Fibroblast of skin of left quadriceps (primary cell): ENCODE data around the gene ZBTB7C.
"Not testable (repeated sequence)": the region's sequence is repeated elsewhere in the genome, so short reads cannot be mapped to it uniquely, and the experiment has no call there.

Experiments
- DNase-seq, 2 experiments: peaks; one replicate each; pipeline ENCODE4 v3.0.0-alpha.2; 2013; ENCODE audit warnings: low read depth in 2 of 2

The ZBTB7C gene

DNA sequence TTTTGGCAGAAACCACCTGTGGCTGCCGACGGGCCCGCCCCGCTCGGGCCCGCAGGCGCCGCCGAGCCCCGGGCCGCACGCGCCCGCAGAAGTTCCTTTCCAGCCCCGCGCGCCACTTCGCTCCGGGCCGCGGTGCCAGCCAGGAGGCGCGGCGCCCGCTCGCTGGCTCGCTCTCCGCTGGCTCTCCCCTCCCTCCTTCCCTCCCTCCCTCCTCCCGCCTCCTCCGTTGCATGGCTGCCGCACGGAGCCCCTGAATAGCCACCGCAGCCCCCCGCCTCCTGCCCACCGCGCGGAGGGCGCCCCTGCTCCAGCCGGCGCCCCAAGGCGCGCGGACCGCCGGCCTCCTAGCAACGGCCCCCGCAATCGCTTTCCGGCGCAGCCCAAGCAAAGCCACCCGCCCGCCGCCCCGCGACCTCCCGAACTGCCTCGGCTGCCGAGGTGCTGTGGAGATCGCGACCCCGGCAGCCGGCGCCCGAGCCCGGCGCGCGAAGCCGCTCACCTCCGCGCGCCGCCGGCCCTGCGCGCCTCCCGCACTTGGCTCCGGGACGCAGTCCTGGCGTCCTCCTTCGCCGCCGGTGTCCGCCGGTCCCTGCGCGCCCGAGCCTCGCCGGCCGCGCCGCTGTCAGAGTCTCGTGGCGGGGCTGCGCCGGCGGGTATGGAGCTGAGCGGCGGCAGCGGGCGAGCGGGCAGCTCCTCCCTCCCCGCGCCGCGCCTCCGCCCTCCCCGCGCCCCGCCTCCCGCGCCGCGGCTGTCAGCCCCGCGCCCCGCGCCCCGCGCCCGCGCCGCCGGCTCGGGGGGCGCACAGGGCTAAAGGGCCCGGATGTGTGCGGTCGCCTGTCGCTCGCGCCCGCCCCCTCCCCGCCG, at the start of gene ZBTB7C:
Gene ZBTB7C (minus strand): TSS at position 657 of the 864 bp plus-strand sequence.
- no peak for DNase-seq

DNA sequence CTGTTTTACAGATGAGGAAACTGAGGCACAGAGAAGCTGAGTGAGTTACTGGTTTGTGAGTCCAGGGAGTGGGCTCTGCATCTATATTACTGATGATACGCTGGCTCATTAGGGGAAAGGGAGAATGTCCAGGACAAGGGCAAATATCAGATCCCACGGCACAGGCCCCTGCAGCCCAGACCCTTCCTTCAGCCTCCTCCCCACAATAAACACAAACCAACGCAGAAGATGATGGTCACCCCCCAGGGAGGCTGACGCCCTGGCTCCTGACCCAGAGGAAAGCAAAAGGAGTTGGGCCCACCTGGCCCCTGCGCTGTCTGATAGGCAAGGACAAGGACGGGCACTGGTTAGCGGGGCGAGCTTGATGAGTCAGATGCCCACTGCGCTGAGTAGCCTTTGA, 47.7 kb upstream of the ZBTB7C start:
- DNase-seq = no peak

DNA sequence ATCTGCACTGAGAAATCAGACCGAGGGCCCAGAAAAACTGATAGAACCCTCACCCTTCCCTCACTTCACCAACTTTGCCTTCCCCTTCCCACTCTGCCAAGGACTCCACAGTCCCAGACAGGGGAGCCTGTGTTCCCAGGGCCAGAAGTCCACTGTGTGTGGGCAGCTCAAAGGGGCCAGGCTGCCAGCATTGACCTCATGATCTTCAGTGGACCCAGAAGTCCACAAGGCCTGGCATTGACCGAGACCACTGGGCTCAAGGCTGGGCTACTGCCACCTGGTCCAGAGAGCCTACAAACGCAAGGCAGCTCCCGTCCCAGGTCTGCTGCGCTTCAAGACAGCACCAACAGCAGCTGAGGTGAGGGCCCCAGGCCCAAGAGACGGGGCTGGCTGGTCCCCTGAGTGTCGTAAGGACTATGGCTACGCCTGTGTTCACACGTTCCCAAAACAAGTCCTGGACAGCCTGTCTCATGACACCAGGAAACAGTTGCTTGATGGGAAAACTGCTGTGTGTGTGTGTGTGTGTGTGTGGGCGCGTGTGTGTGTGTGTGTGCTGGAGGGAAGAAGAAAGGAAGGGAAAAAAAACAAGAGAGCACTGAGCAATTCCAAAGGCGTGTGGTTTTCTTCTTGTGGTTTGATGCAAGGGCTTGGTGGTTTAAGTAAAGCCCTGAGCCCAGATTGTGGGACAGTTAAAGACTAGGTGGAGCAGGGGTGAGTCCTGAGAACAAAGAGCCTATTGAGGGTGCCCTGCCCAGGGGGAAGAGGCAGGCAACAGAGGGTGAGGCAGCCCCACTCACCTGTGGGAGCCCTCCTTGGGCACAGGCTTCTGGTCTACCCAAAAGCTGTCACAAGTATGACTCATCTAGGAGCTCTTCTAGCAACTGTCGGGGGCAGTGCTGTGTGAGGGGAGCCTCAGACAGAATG, 46.6 kb upstream of the ZBTB7C start:
- peak; percentile 82 to 84 for DNase-seq

DNA sequence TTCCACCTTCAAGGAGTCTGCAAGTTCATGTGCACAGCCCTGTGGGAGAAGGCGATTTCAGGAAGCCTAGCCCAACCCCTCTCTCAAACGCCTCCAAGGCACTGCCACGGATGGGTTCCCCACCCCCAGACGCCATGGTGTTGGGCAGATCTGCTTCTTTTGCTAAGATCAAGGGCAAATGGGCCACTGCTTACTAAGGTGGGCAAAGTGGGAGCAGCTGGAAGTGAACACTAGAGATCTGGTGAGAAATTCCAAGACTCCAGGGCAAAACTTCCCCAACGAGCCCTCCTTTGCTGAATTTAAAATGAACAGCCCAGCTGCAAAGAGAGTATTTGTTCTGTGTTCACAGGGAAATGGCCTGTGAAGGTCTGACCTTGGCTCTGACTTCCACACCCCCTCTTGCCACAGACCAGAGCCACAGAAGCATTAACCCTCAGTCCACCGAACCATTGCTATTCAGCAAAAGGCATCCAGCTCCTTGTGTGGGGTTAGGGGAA, 45.1 kb upstream of the ZBTB7C start:
- no peak for DNase-seq

DNA sequence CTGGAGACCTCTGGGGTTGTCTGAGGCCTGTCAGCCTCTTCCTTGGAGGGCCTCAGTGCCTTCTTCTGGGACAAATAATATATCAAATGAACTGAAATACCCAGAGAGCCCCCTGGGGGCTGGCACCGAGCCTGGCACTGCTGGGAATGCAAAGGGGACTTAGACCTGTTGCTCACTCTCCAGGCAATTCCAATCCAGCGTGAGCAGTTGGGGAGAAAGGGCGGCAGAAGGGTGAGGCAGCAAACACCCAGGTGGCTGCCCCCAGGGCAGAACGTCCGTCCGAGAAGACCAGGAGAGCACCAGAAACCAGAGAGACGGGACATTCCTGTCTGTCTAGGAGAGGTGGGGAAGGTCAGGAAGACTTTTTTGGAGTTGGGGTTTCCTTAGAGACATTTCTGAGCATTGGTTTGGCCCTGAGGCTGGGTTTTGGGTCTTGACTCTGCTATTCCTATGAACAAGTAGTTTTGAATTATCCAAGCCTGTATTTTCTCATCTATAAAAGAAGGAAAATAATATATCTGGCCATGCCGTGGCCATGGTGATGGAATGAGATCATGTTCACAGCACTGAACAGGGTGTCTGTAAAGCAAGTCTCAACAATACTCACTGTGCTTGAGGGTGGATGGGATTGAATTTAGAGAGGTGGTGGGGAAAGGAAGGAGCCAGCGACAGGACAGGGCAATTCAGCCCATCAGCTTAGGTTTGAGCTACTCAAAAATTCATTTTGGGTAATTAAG, 44.3 kb upstream of the ZBTB7C start:
- no peak for DNase-seq

DNA sequence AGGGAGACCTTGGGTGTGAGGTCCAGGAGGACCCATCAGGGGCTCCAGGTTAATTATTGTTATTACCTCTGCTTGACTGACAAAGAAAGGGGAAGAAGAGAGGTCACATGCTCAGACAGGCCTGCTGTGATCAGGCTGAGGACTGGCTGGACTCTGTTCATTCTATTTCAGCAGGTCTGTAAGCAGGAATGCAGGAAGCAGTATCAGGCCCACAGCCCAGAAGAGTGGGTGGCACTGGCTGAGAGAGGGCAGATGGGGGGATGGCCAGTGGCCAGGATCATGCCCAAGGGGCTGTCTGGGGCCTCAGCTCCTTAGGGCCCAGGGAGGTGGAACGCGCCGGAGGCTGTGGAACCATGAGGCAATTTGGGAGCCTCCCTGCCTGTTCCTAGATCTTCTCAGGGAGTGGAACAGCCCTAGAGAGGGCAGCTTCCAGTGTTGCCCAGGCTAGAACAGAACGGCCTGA, 43.7 kb upstream of the ZBTB7C start:
- no peak for DNase-seq

DNA sequence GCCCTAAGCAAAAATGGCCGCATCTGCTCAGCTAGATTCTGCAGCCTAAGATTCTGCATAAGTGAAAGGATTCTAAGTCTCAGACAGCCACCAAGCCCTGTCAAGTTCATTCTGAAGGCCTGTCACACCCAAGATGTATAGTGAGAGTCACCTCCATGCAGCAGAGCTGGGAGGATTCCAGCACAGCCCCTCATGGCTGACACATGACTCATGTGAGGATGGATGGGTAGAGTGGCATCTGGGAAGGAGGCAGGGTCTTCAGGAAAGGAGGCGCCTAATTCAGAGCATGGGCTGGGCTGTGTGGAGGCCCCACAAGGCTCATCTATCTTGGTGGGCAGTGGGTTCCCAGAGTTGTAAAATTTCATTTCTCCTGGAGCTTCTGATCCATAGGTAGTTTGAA, 41.5 kb upstream of the ZBTB7C start:
- DNase-seq = no peak

DNA sequence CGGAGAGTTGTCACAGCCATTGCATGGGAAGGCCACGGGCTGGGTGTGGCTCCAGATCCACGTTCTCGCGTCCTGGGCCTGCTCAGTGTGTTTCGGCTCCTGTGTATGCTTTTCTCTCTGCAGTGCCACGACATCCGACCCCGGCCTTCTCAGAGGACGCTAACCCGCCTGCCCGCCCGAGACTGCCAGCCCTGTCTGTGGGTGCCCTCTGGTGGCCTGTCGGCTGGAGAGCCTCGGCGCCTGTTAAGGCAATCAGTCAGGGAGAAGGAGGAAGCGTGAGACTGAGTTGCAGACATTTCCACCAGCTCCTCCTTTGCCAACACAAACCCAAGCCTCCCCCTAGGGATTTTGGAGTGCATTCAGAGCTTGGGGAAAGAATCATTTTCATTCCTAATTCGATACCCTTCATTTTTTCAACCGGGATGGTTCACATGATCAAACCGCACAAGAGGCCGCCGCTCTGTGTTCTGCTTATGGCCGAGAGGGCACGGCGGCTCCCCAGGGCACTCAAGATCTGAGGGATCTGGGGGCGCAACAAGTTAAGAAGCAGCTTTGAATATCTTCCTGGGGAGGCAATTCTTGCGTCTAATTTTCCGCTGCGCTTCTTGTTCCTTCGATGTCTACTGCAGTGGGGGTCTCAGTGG, 37.5 kb upstream of the ZBTB7C start:
- DNase-seq = peak; percentile 29 to 40

DNA sequence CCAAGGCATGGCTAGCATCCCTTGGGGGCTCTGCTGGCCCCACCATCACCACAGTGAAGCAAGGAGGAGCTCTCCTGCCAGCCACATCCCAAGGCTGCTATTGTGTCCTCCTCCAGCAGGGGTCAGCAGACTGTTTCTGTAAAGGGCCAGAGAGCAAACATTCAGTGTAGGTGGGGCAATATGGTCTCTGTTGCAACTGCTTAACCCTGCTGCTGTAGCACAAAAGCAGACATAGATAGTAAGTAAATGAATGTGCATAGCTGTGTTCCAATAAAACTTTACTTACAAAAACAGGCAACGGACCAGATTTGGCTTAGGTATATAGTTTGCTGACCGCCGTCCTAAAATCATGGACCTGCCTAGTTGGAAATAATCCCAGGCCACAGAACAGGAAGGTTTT, 36.4 kb upstream of the ZBTB7C start:
- DNase-seq = peak; percentile 51 to 59

DNA sequence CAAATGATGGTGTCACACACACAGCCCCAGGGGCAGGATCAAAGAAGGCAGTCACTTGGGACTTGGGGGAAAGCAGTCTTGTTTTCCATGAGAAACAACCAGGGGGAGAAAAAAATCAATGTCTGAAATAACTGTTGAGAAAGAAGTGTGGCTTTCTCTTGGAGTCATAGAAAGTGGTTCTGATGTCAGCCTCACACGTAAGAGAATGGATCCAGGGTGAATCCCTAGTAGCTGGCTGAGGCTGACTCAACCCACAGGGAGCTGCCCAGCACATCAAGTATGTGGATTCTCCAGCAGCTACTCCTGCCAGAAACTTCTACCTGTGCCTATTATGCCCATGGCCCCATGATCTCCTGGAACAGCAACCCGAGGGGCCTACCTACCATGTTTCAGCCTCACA, 33.6 kb upstream of the ZBTB7C start:
- DNase-seq = no peak

DNA sequence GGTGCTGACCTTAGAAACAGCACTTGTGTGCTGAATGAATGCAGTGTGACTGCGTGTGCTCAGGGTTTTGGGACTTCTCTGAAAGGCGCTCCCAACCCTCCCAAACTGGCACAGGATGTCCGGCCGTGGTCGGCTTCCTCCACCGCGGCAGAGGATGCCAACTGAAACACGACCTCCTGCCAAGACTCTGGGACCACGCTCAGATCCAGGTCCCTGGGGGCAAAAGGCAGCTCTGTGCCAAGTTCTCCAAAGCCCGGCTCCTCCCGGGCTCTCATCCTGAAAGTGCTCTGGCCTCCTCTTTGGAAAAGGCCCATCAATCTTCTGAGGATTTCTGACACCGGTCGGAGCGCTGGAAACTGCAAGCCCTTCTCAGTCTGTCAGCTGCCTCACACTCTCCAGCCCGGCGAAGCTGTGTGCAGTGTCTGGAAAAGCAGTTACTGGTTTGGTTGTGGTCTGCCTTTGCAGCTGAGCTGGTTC, 32.3 kb upstream of the ZBTB7C start:
- DNase-seq = no peak

DNA sequence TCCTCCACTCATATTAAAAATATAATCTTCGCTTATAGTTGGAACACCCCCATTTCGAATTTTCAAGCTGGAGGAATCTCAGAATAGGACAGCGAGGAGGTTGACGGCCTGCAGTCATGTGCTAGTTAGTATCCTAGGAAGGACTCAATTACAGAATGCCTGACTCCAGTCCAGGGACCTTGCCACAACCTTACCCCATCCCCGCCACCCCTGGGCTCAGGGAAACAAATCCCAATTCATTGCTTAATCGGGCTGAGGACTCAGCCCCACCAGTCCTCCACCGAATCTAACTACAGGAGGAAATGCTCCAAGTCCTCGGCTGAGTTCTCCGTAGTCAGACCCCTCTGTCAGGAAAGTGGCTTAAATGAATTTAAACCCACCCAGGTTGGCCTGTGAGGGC, 31.7 kb upstream of the ZBTB7C start:
- DNase-seq = no peak

DNA sequence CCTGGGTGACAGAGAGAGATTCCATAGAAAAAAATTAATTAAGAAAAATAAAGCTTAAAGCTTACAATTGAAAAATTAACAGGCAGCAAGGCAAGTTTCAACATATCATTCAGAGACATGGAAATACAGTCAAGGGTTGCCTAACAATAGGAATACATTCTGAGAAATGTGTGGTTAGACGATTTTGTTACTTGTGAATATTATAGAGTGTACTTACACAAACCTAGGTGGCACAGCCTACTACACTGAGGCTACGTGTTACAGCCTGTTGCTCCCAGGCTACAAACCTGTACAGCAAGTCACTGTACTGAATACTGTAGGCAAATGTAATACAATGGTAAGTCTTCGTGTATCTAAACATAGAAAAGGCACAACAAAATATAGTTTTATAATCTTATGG, 27.7 kb upstream of the ZBTB7C start:
- no peak for DNase-seq

DNA sequence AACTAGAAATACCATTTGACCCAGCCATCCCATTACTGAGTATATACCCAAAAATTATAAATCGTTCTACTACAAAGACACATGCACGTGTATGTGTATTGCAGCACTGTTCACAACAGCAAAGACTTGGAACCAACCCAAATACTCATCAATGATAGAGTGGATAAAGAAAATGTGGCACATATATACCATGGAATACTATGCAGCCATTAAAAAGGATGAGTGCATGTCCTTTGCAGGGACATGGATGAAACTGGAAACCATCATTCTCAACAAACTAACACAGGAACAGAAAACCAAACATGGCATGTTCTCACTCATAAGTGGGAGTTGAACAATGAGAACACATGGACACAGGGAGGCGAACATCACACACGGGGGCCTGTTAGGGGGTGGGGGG, 25.2 kb upstream of the ZBTB7C start:
- not testable (repeated sequence) for DNase-seq

DNA sequence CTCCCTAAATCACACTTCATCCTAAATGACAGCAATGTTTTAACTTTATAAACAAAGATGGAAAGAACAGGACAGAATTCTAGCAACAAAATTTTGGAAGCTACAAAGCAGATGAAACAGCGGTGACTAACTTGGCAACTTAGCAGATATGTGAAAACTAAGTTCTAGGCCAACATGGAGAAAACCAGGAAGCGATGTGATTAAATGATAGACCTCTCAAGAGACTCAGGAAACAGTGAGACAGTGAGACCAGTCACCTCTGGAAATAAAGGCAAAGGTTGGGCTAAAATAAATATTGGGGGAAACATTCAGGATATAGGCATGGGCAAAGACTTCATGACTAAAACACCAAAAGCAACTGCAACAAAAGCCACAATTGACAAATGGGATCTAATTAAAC, 24.4 kb upstream of the ZBTB7C start:
- DNase-seq = no peak

DNA sequence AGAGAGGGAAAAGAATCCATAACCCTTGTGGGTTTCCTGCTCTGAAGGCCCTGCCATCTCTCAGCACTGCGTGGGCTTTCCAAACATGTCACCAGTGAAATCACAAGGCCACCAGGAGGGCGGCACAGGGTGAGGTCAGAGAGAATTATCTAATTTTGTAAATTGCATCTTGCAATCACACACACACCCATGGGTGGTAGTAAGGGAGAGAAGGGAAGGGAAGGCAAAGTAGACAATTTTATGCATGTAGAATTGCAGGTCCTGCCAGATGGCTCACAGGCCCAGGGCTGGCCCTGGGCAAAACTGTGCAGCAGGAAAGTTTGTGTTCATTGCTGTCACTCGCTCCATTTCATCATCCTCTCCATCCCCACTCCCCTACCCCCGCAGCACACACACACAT, 21.0 kb upstream of the ZBTB7C start:
- DNase-seq = no peak

DNA sequence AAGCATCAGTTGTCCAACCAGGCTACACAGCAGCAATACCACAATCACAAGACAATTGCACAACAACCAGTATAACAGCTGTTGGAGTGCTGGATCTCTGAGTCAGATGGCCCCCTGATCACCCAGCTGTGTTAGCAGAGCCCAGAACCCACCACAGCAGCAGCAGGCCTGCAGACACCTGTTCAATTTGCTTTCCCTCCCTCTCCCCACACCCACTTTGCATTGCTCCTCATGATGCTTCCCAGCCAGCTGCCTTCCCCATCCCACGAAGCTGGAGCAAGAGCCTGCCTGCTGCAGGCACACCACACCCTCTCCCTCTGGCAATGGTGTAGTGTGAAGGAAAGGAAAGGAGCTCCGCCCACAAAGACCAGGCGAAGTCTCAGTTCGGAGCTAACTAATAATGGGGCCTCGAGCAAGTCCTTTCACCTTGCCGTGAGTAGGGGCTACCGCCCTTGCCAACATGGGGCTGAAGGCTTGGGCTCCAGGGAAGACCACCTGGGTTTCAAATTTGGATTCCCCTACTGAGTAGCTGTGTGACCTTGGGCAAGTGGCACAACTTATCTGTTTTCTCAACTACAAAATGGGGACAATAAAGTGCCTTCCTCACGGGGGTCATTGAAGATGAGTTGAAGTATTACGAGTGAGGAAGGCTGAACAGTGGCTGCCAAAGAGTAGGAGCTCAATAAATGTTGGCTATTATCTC, 19.4 kb upstream of the ZBTB7C start:
- DNase-seq = no peak

DNA sequence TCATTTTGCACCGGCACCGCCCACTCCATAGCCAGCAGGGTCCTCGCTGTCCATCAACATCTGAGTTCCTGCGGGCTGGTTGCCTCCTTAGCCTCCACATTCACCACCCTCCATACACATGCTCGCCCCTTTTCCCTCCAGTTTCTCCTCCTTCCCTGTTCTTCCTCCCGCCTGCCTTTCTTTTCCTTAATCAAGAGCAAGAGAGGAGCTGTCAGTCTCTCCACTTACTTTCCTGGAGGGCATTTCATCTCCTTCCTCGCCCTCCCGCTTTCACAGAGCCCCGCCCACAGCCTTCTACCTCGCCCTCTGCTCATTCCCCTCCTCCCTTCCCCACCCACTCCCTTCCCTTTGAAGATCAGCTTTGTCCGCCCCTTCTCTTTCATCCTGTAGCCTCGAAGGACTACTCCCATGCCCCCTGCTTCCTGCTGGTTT, 13.8 kb upstream of the ZBTB7C start:
- no peak for DNase-seq

DNA sequence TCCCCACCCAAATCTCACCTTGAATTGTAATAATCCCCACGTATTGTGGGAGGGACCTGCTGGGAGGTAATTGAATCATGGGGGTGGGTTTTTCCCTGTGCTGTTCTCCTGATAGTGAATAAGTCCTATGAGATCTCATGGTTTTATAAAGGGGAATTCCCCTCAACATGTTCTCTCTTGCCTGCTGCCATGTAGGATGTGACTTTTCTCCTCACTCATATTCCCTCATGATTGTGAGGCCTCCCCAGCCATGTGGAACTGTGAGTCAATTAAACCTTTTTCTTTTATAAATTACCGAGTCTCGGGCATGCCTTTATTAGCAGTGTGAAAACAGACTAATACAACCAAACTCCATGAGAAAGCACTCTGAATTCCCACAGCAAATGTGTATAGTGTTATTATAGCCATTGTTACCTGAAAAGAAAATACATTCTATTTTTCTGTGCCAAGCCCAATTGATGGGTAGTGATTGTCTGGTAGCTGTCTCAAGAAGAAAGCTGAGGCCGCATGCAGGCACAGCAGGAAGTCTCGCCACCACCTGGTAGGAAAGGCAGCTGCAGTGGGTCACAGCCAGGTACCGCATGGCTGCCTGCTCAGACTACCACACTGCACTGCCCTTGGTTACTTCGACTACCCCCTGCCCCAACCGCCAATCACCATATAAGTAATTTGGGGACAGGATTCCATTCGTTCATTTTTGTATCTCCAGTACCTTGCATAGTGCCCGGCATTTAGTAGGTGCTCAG, 10.3 kb upstream of the ZBTB7C start:
- no peak for DNase-seq
